K562 (cell line): ENCODE measurements around the gene USP4. TPM values are rescaled to one million over a fixed set of nuclear protein-coding genes. Genes with fewer than 3 reads are reported as not detected.

ENCODE experiments used
- ATAC-seq: fragments of 200-7000 bp; cut with Tn5 transposase; 3 replicates; pipeline ENCODE4 v1.9.1; 2020; ENCODE audit warnings: moderate library complexity
- Bru-seq: library from RNA; stranded (reverse); fragments of 400-500 nt; gene quantifications from one replicate; lab custom pipeline; 2021; lab: Mats Ljungman, UMichigan
- BruChase-seq, 2 experiments: library from RNA; stranded (reverse); fragments of 400-500 nt; gene quantifications; one replicate each; lab custom pipeline; 2021; lab: Mats Ljungman, UMichigan
- BruUV-seq: library from RNA; stranded (reverse); fragments of 400-500 nt; replicated peaks from 2 replicates; lab custom pipeline; 2021; lab: Mats Ljungman, UMichigan
- CTCF ChIA-PET: fragments of 300-600 bp; formaldehyde crosslinking; extraction: SDS; loops from one replicate; lab custom pipeline; 2021; ENCODE audit warnings: low intra/inter-chr PET ratio; lab: Yijun Ruan, JAX
- POLR2A ChIA-PET: fragments of 300-600, 350-650 bp; sonication (Branson Sonifier 250); formaldehyde crosslinking; extraction: SDS; loops from one replicate; lab custom pipeline; 2021; ENCODE audit warnings: antibody characterized with exemption, inconsistent platforms; lab: Yijun Ruan, JAX
- DNase-seq, 4 experiments: peaks; one replicate each; pipeline versions ENCODE4 v3.0.0 to v3.0.0-alpha.2; 2011 to 2018; ENCODE audit warnings: low spot score in 3 of 4, mixed read lengths in 3 of 4; ENCODE audit errors: extremely low read depth in 1 of 4
- FAIRE-seq: peaks from 2 replicates; lab custom pipeline; 2011; peaks lifted over from hg19 to GRCh38; lab: Jason Lieb, UNC
- H2AFZ ChIP-seq: 2 replicates; pipeline ENCODE4 v1.6.0; 2011; ENCODE audit warnings: low read depth, low read length, control low read depth, inconsistent platforms
- H3K27ac ChIP-seq: fragments of 200-600 bp; 3 replicates; pipeline ENCODE4 v1.8.0; 2011; ENCODE audit warnings: low read depth, mild to moderate bottlenecking, control low read depth, inconsistent platforms, low read length, moderate library complexity, mixed read lengths; ENCODE audit errors: extremely low read depth
- H3K27me3 ChIP-seq, 2 experiments: fragments of 300-600 bp in 1 of 2; 2 replicates in 1 of 2; 3 replicates in 1 of 2; pipeline versions ENCODE4 v1.6.0 to v1.8.0; 2011; ENCODE audit warnings: inconsistent platforms in 2 of 2, low read length in 2 of 2, mild to moderate bottlenecking in 1 of 2, mixed read lengths in 1 of 2, moderate library complexity in 1 of 2; ENCODE audit not compliant: control insufficient read depth in 2 of 2, insufficient read depth in 2 of 2
- H3K36me3 ChIP-seq: fragments of 300-600 bp; 3 replicates; pipeline ENCODE4 v1.8.0; 2011; ENCODE audit warnings: mild to moderate bottlenecking, low read length, inconsistent platforms; ENCODE audit not compliant: control insufficient read depth, insufficient read depth
- H3K4me1 ChIP-seq, 2 experiments: fragments of 200-600 bp in 1 of 2; replicated peaks in 1 of 2; 2 replicates in 1 of 2; 3 replicates in 1 of 2; pipeline versions ENCODE4 v1.5.1 to v1.8.0; 2011; ENCODE audit warnings: inconsistent platforms in 2 of 2, low read length in 2 of 2, mild to moderate bottlenecking in 1 of 2, mixed read lengths in 1 of 2, moderate library complexity in 1 of 2; ENCODE audit not compliant: control insufficient read depth in 2 of 2, insufficient read depth in 2 of 2
- H3K4me2 ChIP-seq: 2 replicates; pipeline ENCODE4 v1.6.1; 2011; ENCODE audit warnings: low read length, control low read depth, inconsistent platforms, mixed read lengths; ENCODE audit not compliant: insufficient read depth
- H3K4me3 ChIP-seq: fragments of 200-600 bp; sonication (generic), shearing (Covaris generic); 2 replicates; pipeline ENCODE4 v1.5.1; 2016; ENCODE audit warnings: control low read depth, inconsistent platforms
- H3K79me2 ChIP-seq: fragments of 200-600 bp; 3 replicates; pipeline ENCODE4 v1.8.0; 2011; ENCODE audit warnings: low read length, inconsistent platforms; ENCODE audit not compliant: control insufficient read depth, insufficient read depth
- H3K9ac ChIP-seq, 2 experiments: 2 replicates each; pipeline versions ENCODE4 v1.6.0 to v1.6.1; 2011; ENCODE audit warnings: low read depth in 2 of 2, low read length in 2 of 2, control low read depth in 1 of 2, inconsistent platforms in 1 of 2, mild to moderate bottlenecking in 1 of 2, mixed read lengths in 1 of 2; ENCODE audit not compliant: insufficient read depth in 1 of 2
- H3K9me1 ChIP-seq: one replicate; pipeline ENCODE4 v1.6.0; 2011; ENCODE audit warnings: inconsistent platforms, mild to moderate bottlenecking, low read length, moderate library complexity; ENCODE audit not compliant: control insufficient read depth, insufficient read depth
- H3K9me3 ChIP-seq: replicated peaks from 2 replicates; pipeline ENCODE4 v1.5.1; 2011; ENCODE audit warnings: low read depth, low read length, inconsistent platforms; ENCODE audit not compliant: control insufficient read depth, insufficient read depth
- H4K20me1 ChIP-seq: replicated peaks from 2 replicates; pipeline ENCODE4 v1.6.1; 2011; ENCODE audit warnings: low read length, inconsistent platforms, mixed read lengths; ENCODE audit not compliant: control insufficient read depth, insufficient read depth
- ATF1 ChIP-seq, 2 experiments: fragments of 450-650 bp in 1 of 2; IDR thresholded peaks; 2 replicates each; pipeline ENCODE4 v1.6.1; 2016; ENCODE audit warnings: missing compliant biosample characterization in 1 of 2, missing genetic modification characterization in 1 of 2
- HOMEZ ChIP-seq: fragments of 250-450 bp; sonication (Bioruptor Pico); IDR thresholded peaks from 2 replicates; pipeline ENCODE4 v1.4.0; 2020; ENCODE audit warnings: mild to moderate bottlenecking, moderate library complexity
- PRPF4 ChIP-seq: fragments of 200-400 bp; formaldehyde crosslinking; IDR thresholded peaks from one replicate; pipeline ENCODE4 v1.6.1; 2017; ENCODE audit warnings: low read length, low read depth, mild to moderate bottlenecking; ENCODE audit not compliant: insufficient read depth, poor library complexity, severe bottlenecking
- SAP30 ChIP-seq: fragments of 200-600 bp; sonication (generic); IDR thresholded peaks from 2 replicates; pipeline ENCODE4 v1.6.1; 2012; ENCODE audit warnings: borderline replicate concordance, low read depth, mild to moderate bottlenecking, moderate library complexity, low read length, control low read depth, inconsistent platforms; ENCODE audit not compliant: insufficient read depth, poor library complexity, severe bottlenecking
- TAF15 ChIP-seq: fragments of 200-400 bp; formaldehyde crosslinking; IDR thresholded peaks from 2 replicates; pipeline ENCODE4 v1.6.1; 2017; ENCODE audit warnings: mild to moderate bottlenecking, low read depth, low read length, moderate library complexity
- ZNF23 ChIP-seq: fragments of 250-450 bp; sonication (Bioruptor Pico); IDR thresholded peaks from 2 replicates; pipeline ENCODE4 v1.4.0; 2020; ENCODE audit warnings: mild to moderate bottlenecking
- WGBS: fragments of 100-300 bp; shearing (Covaris generic); methylation state at CpG from one replicate; pipeline ENCODE4 v1.1.6; 2016; ENCODE audit warnings: low coverage, mixed read lengths; ENCODE audit not compliant: insufficient coverage; ENCODE audit errors: missing lambda C conversion rate; 5-methylcytosine and 5-hydroxymethylcytosine counted together
- in situ Hi-C: fragments of 300-500 bp; cut with MboI; formaldehyde crosslinking; loops from 4 replicates; pipeline ENCODE4 v1.15.0; 2018; ENCODE audit warnings: inconsistent platforms, mixed read lengths
- intact Hi-C: fragments of 100-400 bp; cut with micrococcal nuclease; formaldehyde crosslinking; loops from 2 replicates; pipeline ENCODE4 v1.14.2; 2022
- long read RNA-seq, 3 experiments: library from polyadenylated mRNA in 2 of 3; library from RNA in 1 of 3; unstranded in 2 of 3; stranded (forward) in 1 of 3; transcript quantifications; one replicate each; pipeline ENCODE4 v2.0.0, GENCODE V29; 2019 to 2022
- polyA minus RNA-seq, 3 experiments: library from RNA; depleted of rRNA, polyadenylated mRNA; stranded (reverse); fragments of >200 nt; gene quantifications; 2 replicates each; pipeline ENCODE4 v1.2.3, GENCODE V29; 2011
- polyA plus RNA-seq, 8 experiments: library from polyadenylated mRNA; depleted of rRNA in 4 of 8; stranded (reverse) in 5 of 8; unstranded in 3 of 8; fragments of >200 nt; fragmentation: Nextera tagmentation in 2 of 8; fragmentation: Illumina TruSeq in 1 of 8; extraction: Ambion mirVana in 2 of 8; extraction: Trizol in 1 of 8; gene quantifications; 2 replicates each; pipeline versions ENCODE4 v1.2.1 to v1.2.3, GENCODE V29; 2011 to 2014; ENCODE audit warnings: inconsistent platforms in 1 of 8, missing spikeins in 1 of 8
- total RNA-seq, 7 experiments: library from RNA; depleted of rRNA in 6 of 7; stranded (reverse); fragments of >200 nt in 6 of 7; fragmentation: Illumina TruSeq in 2 of 7; extraction: Trizol in 2 of 7; gene quantifications; 2 replicates each; pipeline versions ENCODE4 v1.2.1 to v1.2.3, GENCODE V29; 2011 to 2021; ENCODE audit warnings: low replicate concordance in 1 of 7
- TF ChIP-seq, protein P1 (sequence below): fragments of 450-650 bp; formaldehyde crosslinking; IDR thresholded peaks from 2 replicates; pipeline ENCODE4 v1.4.0; 2020; ENCODE audit warnings: mild to moderate bottlenecking, mixed read lengths
- TF ChIP-seq, protein P2 (sequence below): fragments of 450-650 bp; IDR thresholded peaks from 2 replicates; pipeline ENCODE4 v1.6.1; 2017; ENCODE audit warnings: mild to moderate bottlenecking, moderate library complexity

Gene USP4
- 133 and 164 TPM in 2 replicates for total RNA-seq (2011; cell fraction: chromatin; rRNA removed; ENCODE audit: low replicate concordance)
- 65.0 and 68.9 TPM in 2 replicates for total RNA-seq (2011; cell fraction: nucleolus; rRNA removed)
- total RNA-seq (2011; cell fraction: nucleoplasm; rRNA removed) = 73.2 and 84.3 TPM in 2 replicates
- total RNA-seq (2014; rRNA removed) (11.8 and 22.1 TPM in 2 replicates), total RNA-seq (2014; rRNA removed; fragmentation: Illumina TruSeq; extraction: Trizol) (21.3 and 21.7 TPM in 2 replicates), total RNA-seq (2015; rRNA removed; fragmentation: Illumina TruSeq; extraction: Trizol) (20.8 and 21.1 TPM in 2 replicates), total RNA-seq (2021) (26.7 and 29.5 TPM in 2 replicates), polyA plus RNA-seq (2011; rRNA removed) (34.2 and 40.4 TPM in 2 replicates), polyA plus RNA-seq (2014; fragmentation: Illumina TruSeq; extraction: Trizol) (24.7 and 28.2 TPM in 2 replicates), polyA plus RNA-seq (2014; fragmentation: Nextera tagmentation; extraction: Ambion mirVana) (10 to 100 TPM; 15.4 to 22.9 TPM), polyA plus RNA-seq (2014; rRNA removed) (20.4 and 26.1 TPM in 2 replicates), polyA minus RNA-seq (2011; rRNA and poly(A)+ RNA removed) (92.0 and 112 TPM in 2 replicates), Bru-seq, nascent RNA (percentile 65 among the genes with signal in this experiment), BruChase-seq, experiment 1, labeled RNA remaining after a 2-hour chase (percentile 73 among the genes with signal in this experiment), BruChase-seq, experiment 2, labeled RNA remaining after a 6-hour chase (percentile 75 among the genes with signal in this experiment)
- 15.9 and 25.7 TPM in 2 replicates for polyA plus RNA-seq (2011; cell fraction: cytosol; rRNA removed)
- polyA plus RNA-seq (2011; cell fraction: nucleus; rRNA removed) = 41.0 and 48.6 TPM in 2 replicates
- polyA plus RNA-seq (2012) = 15.9 and 17.4 TPM in 2 replicates
- polyA minus RNA-seq (2011; cell fraction: cytosol; rRNA and poly(A)+ RNA removed) = 19.7 and 26.8 TPM in 2 replicates
- 25.7 and 36.9 TPM in 2 replicates for polyA minus RNA-seq (2011; cell fraction: nucleus; rRNA and poly(A)+ RNA removed)
- long read RNA-seq, experiment 1, transcript USP4-201 (22 exons, 3,126 nt) = major isoform, 52 of 135 reads
- long read RNA-seq, experiment 1, transcript USP4-203 (7 exons, 1,454 nt) = minor isoform, 5 of 135 reads
- long read RNA-seq, experiment 1, transcript USP4-202 (21 exons, 3,222 nt) = minor isoform, 21 of 135 reads
- long read RNA-seq, experiment 1, partial matches to known transcripts = 17 of 135 reads
- long read RNA-seq, experiment 1, other reads (novel, unspliced or antisense) = 40 of 135 reads
- long read RNA-seq, experiment 2, partial matches to known transcripts = 5 of 12 reads
- long read RNA-seq, experiment 2, other reads (novel, unspliced or antisense) = 6 of 12 reads
- long read RNA-seq, experiment 3, transcript USP4-201 (22 exons, 3,126 nt) = major isoform, 7 of 18 reads
- long read RNA-seq, experiment 3, partial matches to known transcripts = 2 of 18 reads
- long read RNA-seq, experiment 3, other reads (novel, unspliced or antisense) = 6 of 18 reads

DNA sequence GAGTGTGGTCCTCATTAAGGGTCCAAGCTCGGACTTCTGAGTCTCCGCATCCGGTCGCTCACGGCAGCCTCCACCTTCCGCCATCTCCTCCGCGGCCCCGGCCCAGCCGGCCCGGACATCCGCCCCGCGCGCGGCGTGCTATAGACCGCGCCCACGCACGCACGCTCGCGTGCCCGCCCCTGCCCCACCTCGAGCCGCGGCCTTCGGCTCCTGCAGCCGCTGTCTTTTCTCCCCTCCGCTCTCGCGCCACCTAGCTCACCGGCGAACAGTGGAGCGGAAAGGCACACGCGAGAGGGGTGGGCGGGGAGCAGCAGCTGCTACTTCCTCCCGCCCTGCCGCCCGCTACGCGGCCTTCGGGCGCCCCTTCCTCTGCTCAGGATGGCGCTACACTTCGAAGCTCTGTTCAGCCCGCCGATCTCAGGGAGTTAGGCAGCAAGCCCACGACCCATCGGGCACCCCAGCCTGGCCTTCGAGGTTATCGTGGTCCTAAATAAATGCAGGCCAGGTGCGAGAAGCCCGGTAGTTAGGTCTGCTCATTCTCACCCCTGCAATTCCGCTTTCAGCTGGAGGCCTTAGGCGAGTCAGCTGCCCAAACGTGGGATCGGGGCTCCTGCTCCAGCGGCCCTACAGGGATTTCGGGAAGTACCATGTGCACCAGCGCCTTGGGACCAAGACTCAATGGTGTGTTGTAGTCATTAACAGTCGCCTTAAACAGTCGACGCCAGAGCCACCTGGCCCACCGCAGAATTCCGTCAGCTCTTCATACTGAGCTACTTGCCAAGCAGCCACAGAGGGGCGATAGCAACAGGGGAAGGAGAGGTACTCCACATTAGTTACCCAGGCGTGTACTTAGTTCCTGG is at the start of gene USP4:
Gene USP4 (minus strand): TSS at position 113 of the 860 bp plus-strand sequence. CDS start 29 bp downstream, at position 84.
- H3K36me3 ChIP-seq = peaks cover 13% of the 10 kb centered on the region; the same call in 2 of the 3 replicates
- ChIA-PET CTCF (interaction anchor here (0.6 to 2.6 kb wide), 2 partner anchors 37 to 109 kb away, joined by 3 to 8 read pairs; no protein-coding TSS in a partner anchor), POLR2A (interaction anchor here (0.6 to 1.9 kb wide), 12 partner anchors 9 to 311 kb away, joined by 3 to 8 read pairs (median 4); partner anchors contain the start of genes IMPDH2, NICN1, QRICH1 and RHOA)
- DNase-seq (peak; percentile 84 to 95 (median 88)), FAIRE-seq (peak; percentile 97), ATAC-seq (peak; percentile 96)
- peak within 1 kb of the TSS; percentile 97 for H3K4me2 ChIP-seq
- H2AFZ ChIP-seq = peak within 1 kb of the TSS; percentile 81
- H3K27me3 ChIP-seq = no peaks in the 10 kb centered on the region
- H3K27ac ChIP-seq = peak within 1 kb of the TSS; percentile 88
- no peaks in the 10 kb centered on the region for H3K9me1 ChIP-seq
- H3K79me2 ChIP-seq = peaks cover 45% of the 10 kb centered on the region
- peaks cover 6 to 18% of the 10 kb centered on the region in 2 experiments; a peak in 4 of 5 replicates for H3K4me1 ChIP-seq
- in situ Hi-C loops = no loop called here
- intact Hi-C loops = loop anchor here (1.0 to 5.0 kb wide), 5 partner anchors 42 to 168 kb away; partner anchors contain the start of genes KLHDC8B, NICN1 and TCTA
- under 1% methylated on average over 27 of the region's 70 CpGs for WGBS
- H3K9me3 ChIP-seq = no peaks in the 10 kb centered on the region
- no peaks in the 10 kb centered on the region for H4K20me1 ChIP-seq
- BruUV-seq = TSS peak; percentile 86
- peak within 1 kb of the TSS; percentile 71 to 92 for H3K9ac ChIP-seq
- peak within 1 kb of the TSS; percentile 95 for H3K4me3 ChIP-seq
- TF ChIP-seq ATF1 (CRISPR knock-in tag; IDR thresholded peaks at IDR 0.05) (no peak), ATF1 (tag; IDR thresholded peaks at IDR 0.05) (peak; percentile 80), SAP30 (peak; percentile 47), TAF15 (no peak), PRPF4 (no peak), ZNF23 (CRISPR knock-in tag) (no peak), HOMEZ (CRISPR knock-in tag) (no peak)
- TF ChIP-seq, protein P1, sequence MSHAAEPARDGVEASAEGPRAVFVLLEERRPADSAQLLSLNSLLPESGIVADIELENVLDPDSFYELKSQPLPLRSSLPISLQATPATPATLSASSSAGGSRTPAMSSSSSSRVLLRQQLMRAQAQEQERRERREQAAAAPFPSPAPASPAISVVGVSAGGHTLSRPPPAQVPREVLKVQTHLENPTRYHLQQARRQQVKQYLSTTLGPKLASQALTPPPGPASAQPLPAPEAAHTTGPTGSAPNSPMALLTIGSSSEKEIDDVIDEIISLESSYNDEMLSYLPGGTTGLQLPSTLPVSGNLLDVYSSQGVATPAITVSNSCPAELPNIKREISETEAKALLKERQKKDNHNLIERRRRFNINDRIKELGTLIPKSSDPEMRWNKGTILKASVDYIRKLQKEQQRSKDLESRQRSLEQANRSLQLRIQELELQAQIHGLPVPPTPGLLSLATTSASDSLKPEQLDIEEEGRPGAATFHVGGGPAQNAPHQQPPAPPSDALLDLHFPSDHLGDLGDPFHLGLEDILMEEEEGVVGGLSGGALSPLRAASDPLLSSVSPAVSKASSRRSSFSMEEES = no peak
- TF ChIP-seq, protein P2, sequence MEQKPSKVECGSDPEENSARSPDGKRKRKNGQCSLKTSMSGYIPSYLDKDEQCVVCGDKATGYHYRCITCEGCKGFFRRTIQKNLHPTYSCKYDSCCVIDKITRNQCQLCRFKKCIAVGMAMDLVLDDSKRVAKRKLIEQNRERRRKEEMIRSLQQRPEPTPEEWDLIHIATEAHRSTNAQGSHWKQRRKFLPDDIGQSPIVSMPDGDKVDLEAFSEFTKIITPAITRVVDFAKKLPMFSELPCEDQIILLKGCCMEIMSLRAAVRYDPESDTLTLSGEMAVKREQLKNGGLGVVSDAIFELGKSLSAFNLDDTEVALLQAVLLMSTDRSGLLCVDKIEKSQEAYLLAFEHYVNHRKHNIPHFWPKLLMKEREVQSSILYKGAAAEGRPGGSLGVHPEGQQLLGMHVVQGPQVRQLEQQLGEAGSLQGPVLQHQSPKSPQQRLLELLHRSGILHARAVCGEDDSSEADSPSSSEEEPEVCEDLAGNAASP = no peak
